Kidney epithelial cell (primary cell): ENCODE results near the gene HAUS7. TPM values are rescaled to one million over a fixed set of nuclear protein-coding genes. Genes with fewer than 3 reads are reported as not detected.

Experiments used
- DNase-seq: peaks from one replicate; pipeline ENCODE4 v3.0.0-alpha.2; 2010; ENCODE audit warnings: low read depth
- H3K27me3 ChIP-seq: 2 replicates; pipeline ENCODE4 v1.6.0; 2011; ENCODE audit warnings: low read length; ENCODE audit not compliant: control insufficient read depth, insufficient read depth
- H3K36me3 ChIP-seq: 2 replicates; pipeline ENCODE4 v1.5.1; 2011; ENCODE audit warnings: low read length; ENCODE audit not compliant: control insufficient read depth, insufficient read depth
- H3K4me3 ChIP-seq: 2 replicates; pipeline ENCODE4 v1.5.1; 2011; ENCODE audit warnings: low read depth, mild to moderate bottlenecking, control low read depth, low read length
- total RNA-seq: library from RNA; depleted of rRNA; stranded (reverse); fragments of >200 nt; gene quantifications from 2 replicates; pipeline ENCODE4 v1.2.3, GENCODE V29; 2015
- TF ChIP-seq, protein P1 (sequence below): IDR thresholded peaks from 2 replicates; pipeline ENCODE4 v1.5.1; 2011; ENCODE audit warnings: mild to moderate bottlenecking, moderate library complexity, low read length, control low read depth, inconsistent platforms; ENCODE audit not compliant: insufficient read depth, poor library complexity, severe bottlenecking

Gene HAUS7
- total RNA-seq, 1 donor from 2014 or later, result 25.8 TPM

DNA sequence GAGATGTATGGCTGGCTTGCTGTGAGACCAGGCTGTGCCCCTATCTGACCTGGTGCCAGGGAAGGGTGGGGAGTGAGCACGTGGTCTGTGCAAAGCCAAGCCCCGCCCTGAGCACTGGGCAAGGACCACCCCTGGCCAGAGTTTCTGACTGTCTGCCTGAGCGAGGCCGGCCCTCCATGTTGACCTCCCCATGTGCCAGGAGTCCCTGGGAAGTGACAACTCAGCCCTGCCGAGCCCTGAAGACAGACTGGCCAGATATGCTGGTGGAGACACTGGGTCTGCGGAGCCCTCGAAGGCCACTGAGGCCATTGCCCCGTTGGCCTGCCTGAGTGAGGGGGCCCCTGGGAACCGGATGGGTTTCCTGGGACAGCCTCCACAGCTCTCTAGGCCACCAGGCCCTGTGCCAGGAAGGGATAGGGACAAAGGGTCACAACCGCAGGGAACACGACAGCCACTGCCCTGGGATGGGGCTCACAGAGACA, 17.3 kb upstream of the HAUS7 start:
- Histone ChIP-seq H3K27me3 (peaks cover 2% of the 10 kb centered on the region), H3K36me3 (no peaks in the 10 kb centered on the region), H3K4me3 (no peak overlapping the region)
- TF ChIP-seq, protein P1, sequence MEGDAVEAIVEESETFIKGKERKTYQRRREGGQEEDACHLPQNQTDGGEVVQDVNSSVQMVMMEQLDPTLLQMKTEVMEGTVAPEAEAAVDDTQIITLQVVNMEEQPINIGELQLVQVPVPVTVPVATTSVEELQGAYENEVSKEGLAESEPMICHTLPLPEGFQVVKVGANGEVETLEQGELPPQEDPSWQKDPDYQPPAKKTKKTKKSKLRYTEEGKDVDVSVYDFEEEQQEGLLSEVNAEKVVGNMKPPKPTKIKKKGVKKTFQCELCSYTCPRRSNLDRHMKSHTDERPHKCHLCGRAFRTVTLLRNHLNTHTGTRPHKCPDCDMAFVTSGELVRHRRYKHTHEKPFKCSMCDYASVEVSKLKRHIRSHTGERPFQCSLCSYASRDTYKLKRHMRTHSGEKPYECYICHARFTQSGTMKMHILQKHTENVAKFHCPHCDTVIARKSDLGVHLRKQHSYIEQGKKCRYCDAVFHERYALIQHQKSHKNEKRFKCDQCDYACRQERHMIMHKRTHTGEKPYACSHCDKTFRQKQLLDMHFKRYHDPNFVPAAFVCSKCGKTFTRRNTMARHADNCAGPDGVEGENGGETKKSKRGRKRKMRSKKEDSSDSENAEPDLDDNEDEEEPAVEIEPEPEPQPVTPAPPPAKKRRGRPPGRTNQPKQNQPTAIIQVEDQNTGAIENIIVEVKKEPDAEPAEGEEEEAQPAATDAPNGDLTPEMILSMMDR, result no peak
- DNase-seq, result no peak

DNA sequence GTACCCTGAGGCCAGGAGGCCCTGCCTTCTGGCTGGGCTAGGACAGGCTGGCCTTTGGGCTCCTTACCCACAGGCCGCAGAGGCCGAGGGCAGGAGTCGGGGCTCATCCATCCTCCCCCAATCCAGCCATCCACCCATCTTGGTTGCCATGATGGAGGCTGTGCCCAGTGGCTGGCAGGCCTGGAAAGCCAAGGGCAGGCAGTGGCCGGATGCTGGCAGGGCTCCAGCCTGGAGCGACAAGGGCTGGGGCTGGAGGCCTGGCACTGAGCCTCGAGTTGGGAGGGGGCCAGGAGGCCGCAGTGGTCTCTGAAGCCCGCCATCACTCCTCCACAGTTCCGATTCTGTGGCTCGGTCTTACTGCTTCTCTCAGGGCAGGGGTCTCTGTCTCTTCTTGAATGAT, 15.8 kb upstream of the HAUS7 start:
- no peaks in the 10 kb centered on the region for H3K36me3 ChIP-seq
- no peak overlapping the region for H3K4me3 ChIP-seq
- H3K27me3 ChIP-seq, result peaks cover 2% of the 10 kb centered on the region
- TF ChIP-seq, protein P1, result no peak
- DNase-seq, result no peak

DNA sequence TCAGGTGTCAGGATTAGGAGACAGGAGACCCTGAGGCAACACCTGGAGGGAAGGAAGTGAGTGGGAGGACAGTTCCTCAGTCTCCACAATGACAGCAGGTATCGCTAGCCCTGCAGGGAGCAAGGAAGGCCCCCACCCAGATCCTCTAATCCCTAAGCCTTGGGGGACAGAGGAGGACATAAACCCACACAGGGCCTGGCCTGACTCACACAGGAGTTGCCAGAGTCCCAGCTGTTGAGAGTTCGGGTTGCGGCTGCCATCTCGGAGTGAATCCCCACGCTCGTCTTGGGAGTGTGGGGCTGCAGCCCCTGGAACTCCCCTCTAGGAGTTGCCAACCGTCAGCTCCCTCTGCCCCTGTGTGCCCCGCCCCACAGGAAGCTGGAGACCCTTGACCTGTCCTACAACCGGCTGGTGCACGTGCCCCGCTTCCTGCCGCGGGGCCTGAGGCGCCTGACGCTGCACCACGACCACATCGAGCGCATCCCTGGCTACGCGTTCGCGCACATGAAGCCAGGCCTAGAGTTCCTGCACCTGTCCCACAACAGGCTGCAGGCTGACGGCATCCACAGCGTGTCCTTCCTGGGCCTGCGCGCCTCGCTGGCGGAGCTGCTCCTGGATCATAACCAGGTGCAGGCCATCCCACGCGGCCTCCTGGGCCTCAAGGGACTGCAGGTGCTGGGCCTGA, 15.2 kb upstream of the HAUS7 start:
- no peak overlapping the region for H3K4me3 ChIP-seq
- no peak for DNase-seq
- peaks cover 2% of the 10 kb centered on the region for H3K27me3 ChIP-seq
- no peaks in the 10 kb centered on the region for H3K36me3 ChIP-seq
- TF ChIP-seq, protein P1, result no peak

DNA sequence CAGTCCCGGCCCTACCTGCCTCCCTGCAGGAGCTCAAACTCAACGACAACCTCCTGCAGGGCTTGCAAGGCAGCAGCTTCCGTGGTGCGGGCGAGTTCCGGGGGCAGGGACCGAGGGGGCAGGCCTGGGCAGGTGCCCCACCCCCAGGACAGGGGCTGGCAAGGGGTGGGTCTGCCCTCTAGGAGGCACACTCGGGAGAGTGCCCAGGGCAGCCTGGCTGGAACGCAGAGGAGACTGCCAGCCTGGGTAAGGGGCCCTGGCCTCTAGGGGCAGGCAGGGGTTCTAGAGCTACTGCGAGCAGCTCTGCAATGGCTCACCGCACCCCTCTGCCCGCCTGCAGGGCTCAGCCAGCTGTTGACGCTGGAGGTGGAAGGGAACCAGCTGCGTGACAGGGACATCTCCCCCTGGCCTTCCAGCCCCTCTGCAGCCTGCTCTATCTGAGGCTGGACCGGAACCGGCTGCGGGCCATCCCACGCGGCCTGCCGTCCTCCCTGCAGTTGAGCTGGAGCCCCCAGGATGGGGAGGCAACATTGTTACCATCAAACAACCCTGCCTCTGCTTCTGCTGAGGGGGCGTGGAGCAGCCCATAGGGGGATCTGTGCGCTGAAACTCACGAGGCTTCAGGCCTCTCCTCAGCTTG, 12.1 kb upstream of the HAUS7 start:
- TF ChIP-seq, protein P1, result no peak
- no peak overlapping the region for H3K4me3 ChIP-seq
- no peak for DNase-seq
- H3K27me3 ChIP-seq, result peaks cover 2% of the 10 kb centered on the region
- no peaks in the 10 kb centered on the region for H3K36me3 ChIP-seq

DNA sequence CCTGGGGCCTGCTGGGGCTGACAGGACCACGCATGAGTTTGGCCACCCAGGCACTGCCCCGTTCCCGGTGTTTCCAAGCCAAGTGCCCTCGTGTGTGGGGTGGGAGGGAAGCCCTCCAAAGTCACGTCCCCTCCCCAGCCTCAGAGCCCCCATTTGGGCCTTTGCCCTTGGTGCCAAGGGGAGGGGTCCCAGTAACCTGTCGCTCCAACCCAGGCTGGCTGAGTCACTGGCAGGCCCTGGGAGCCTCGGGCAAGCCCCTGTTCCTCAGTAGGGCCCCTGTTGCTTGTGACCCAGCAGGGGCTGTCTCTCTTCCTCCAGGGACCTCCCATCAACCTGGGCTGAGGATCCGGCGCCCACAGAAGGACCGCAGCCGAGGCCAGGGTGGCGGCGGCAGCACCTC, 10.7 kb upstream of the HAUS7 start:
- TF ChIP-seq, protein P1, result no peak
- Histone ChIP-seq H3K27me3 (peaks cover 2% of the 10 kb centered on the region), H3K4me3 (no peak overlapping the region), H3K36me3 (no peaks in the 10 kb centered on the region)
- DNase-seq, result no peak
